ENCODE measurements around the gene ALOX15. TPM values are rescaled to one million over a fixed set of nuclear protein-coding genes. Genes with fewer than 3 reads are reported as not detected.
"Not testable (repeated sequence)": the region's sequence is repeated elsewhere in the genome, so short reads cannot be mapped to it uniquely, and the experiment has no call there.

Gene ALOX15
- polyA plus RNA-seq, 1 experiment, result not detected

- POLR2A ChIA-PET, result no interaction called here
- Histone ChIP-seq H3K4me3 (ENCODE audit: low read depth, low read length) (no peak overlapping the region), H3K36me3 (ENCODE audit: control insufficient read depth, insufficient read depth, low read length) (no peaks in the 10 kb centered on the region), H3K27me3 (ENCODE audit: control insufficient read depth, insufficient read depth, low read length) (no peaks in the 10 kb centered on the region; the same call in 1 of the 2 replicates)
- CTCF ChIA-PET, result no interaction called here
- no peak for TF ChIP-seq CTCF (IDR thresholded peaks at IDR 0.05; ENCODE audit: insufficient read depth, low read depth, low read length)
- DNase-seq (ENCODE audit: low read depth), result no peak
Observed at GRCh38 chr17:4652997-4653396, 11.5 kb upstream of the ALOX15 start.

GRCh38 chr17:4648741-4649140 is 7.3 kb upstream of the ALOX15 start:
- Histone ChIP-seq H3K36me3 (ENCODE audit: control insufficient read depth, insufficient read depth, low read length) (no peaks in the 10 kb centered on the region), H3K27me3 (ENCODE audit: control insufficient read depth, insufficient read depth, low read length) (peaks cover 2% of the 10 kb centered on the region), H3K4me3 (ENCODE audit: low read depth, low read length) (no peak overlapping the region)
- CTCF ChIA-PET, result interaction anchor here (1.1 to 1.2 kb wide), 2 partner anchors 93 to 434 kb away, joined by 3 read pairs; partner anchors contain the start of gene MYBBP1A
- no peak for DNase-seq (ENCODE audit: low read depth)
- no peak for TF ChIP-seq CTCF (IDR thresholded peaks at IDR 0.05; ENCODE audit: insufficient read depth, low read depth, low read length)
- POLR2A ChIA-PET, result no interaction called here

GRCh38 chr17:4645642-4646041 is 4.2 kb upstream of the ALOX15 start:
- Histone ChIP-seq H3K27me3 (ENCODE audit: control insufficient read depth, insufficient read depth, low read length) (peaks cover 19% of the 10 kb centered on the region), H3K36me3 (ENCODE audit: control insufficient read depth, insufficient read depth, low read length) (no peaks in the 10 kb centered on the region), H3K4me3 (ENCODE audit: low read depth, low read length) (no peak overlapping the region)
- no peak for TF ChIP-seq CTCF (IDR thresholded peaks at IDR 0.05; ENCODE audit: insufficient read depth, low read depth, low read length)
- DNase-seq (ENCODE audit: low read depth), result no peak
- POLR2A ChIA-PET, result no interaction called here
- CTCF ChIA-PET, result interaction anchor here (0.6 kb wide), 1 partner anchor 163 kb away, joined by 3 read pairs; no protein-coding TSS in a partner anchor

- CTCF ChIA-PET, result interaction anchor here (0.7 kb wide), 1 partner anchor 10 kb away, joined by 3 read pairs; no protein-coding TSS in a partner anchor
- POLR2A ChIA-PET, result no interaction called here
- Histone ChIP-seq H3K27me3 (ENCODE audit: control insufficient read depth, insufficient read depth, low read length) (peaks cover 24% of the 10 kb centered on the region), H3K36me3 (ENCODE audit: control insufficient read depth, insufficient read depth, low read length) (no peaks in the 10 kb centered on the region), H3K4me3 (ENCODE audit: low read depth, low read length) (no peak overlapping the region)
- no peak for TF ChIP-seq CTCF (IDR thresholded peaks at IDR 0.05; ENCODE audit: insufficient read depth, low read depth, low read length)
- no peak for DNase-seq (ENCODE audit: low read depth)
Observed at GRCh38 chr17:4643676-4644075, 2.2 kb upstream of the ALOX15 start.

- no peak overlapping the region for H3K4me3 ChIP-seq (ENCODE audit: low read depth, low read length)
- no peak for TF ChIP-seq CTCF (IDR thresholded peaks at IDR 0.05; ENCODE audit: insufficient read depth, low read depth, low read length)
- H3K27me3 ChIP-seq (ENCODE audit: control insufficient read depth, insufficient read depth, low read length), result peaks cover 26% of the 10 kb centered on the region
- no peak for DNase-seq (ENCODE audit: low read depth)
- POLR2A ChIA-PET, result no interaction called here
- CTCF ChIA-PET, result no interaction called here
- H3K36me3 ChIP-seq (ENCODE audit: control insufficient read depth, insufficient read depth, low read length), result no peaks in the 10 kb centered on the region
Observed at GRCh38 chr17:4642286-4642685, 808 bp upstream of the ALOX15 start.

GRCh38 chr17:4640569-4641188 is 799 bp downstream of the ALOX15 start:
- H3K4me3 ChIP-seq (ENCODE audit: low read depth, low read length); DNase-seq (ENCODE audit: low read depth); CTCF ChIA-PET; H3K36me3 ChIP-seq (ENCODE audit: control insufficient read depth, insufficient read depth, low read length); POLR2A ChIA-PET: not testable (repeated sequence)
- peaks cover 38% of the 10 kb centered on the region for H3K27me3 ChIP-seq (ENCODE audit: control insufficient read depth, insufficient read depth, low read length)

- POLR2A ChIA-PET, result not testable (repeated sequence)
- CTCF ChIA-PET, result interaction anchor here (1.3 kb wide), 1 partner anchor 13 kb away, joined by 4 read pairs; no protein-coding TSS in a partner anchor
Observed at GRCh38 chr17:4639301-4640059, 2.0 kb downstream of the ALOX15 start.

GRCh38 chr17:4638766-4639165 is 2.7 kb downstream of the ALOX15 start:
- POLR2A ChIA-PET; H3K36me3 ChIP-seq (ENCODE audit: control insufficient read depth, insufficient read depth, low read length); DNase-seq (ENCODE audit: low read depth); H3K4me3 ChIP-seq (ENCODE audit: low read depth, low read length): not testable (repeated sequence)
- CTCF ChIA-PET, result interaction anchor here (1.3 kb wide), 1 partner anchor 12 kb away, joined by 4 read pairs; no protein-coding TSS in a partner anchor
- peaks cover 41% of the 10 kb centered on the region for H3K27me3 ChIP-seq (ENCODE audit: control insufficient read depth, insufficient read depth, low read length)

More at GRCh38 chr17:4639301-4640059, 2.0 kb downstream of the ALOX15 start:
- H3K36me3 ChIP-seq (ENCODE audit: control insufficient read depth, insufficient read depth, low read length); H3K4me3 ChIP-seq (ENCODE audit: low read depth, low read length); DNase-seq (ENCODE audit: low read depth): not testable (repeated sequence)
- peaks cover 41% of the 10 kb centered on the region for H3K27me3 ChIP-seq (ENCODE audit: control insufficient read depth, insufficient read depth, low read length)

Measured in BJ (cell line).